AG04450 (cell line): ENCODE measurements around the gene CHST11. TPM values are rescaled to one million over a fixed set of nuclear protein-coding genes. Genes with fewer than 3 reads are reported as not detected.
"Not testable (repeated sequence)": the region's sequence is repeated elsewhere in the genome, so short reads cannot be mapped to it uniquely, and the experiment has no call there.

Experiments used
- CTCF ChIA-PET: fragments of 300-600, 350-600 bp; formaldehyde crosslinking; extraction: SDS; loops from one replicate; lab custom pipeline; 2022; ENCODE audit warnings: antibody characterized with exemption, inconsistent platforms; lab: Charles Lee
- POLR2A ChIA-PET: fragments of 350-600 bp; formaldehyde crosslinking; extraction: SDS; loops from one replicate; lab custom pipeline; 2021; ENCODE audit warnings: antibody characterized with exemption, inconsistent platforms; lab: Yijun Ruan, JAX
- DNase-seq: peaks from one replicate; pipeline ENCODE4 v3.0.0-alpha.2; 2011; ENCODE audit warnings: low read depth, low spot score
- H3K27ac ChIP-seq: one replicate; pipeline ENCODE4 v1.5.1; 2012; ENCODE audit warnings: low read depth, low read length, control low read depth
- H3K27me3 ChIP-seq: one replicate; pipeline ENCODE4 v1.6.0; 2012; ENCODE audit warnings: low read length; ENCODE audit not compliant: control insufficient read depth, insufficient read depth
- H3K4me3 ChIP-seq: 2 replicates; pipeline ENCODE4 v1.5.1; 2011; ENCODE audit warnings: mild to moderate bottlenecking, low read depth, low read length, control low read depth
- H3K9me3 ChIP-seq: 2 replicates; pipeline ENCODE4 v1.5.1; 2012; ENCODE audit warnings: low read length; ENCODE audit not compliant: control insufficient read depth, insufficient read depth
- CTCF ChIP-seq: IDR thresholded peaks from 2 replicates; pipeline ENCODE4 v1.5.1; 2011; ENCODE audit warnings: low read depth, low read length, control low read depth, inconsistent platforms
- polyA plus RNA-seq: library from polyadenylated mRNA; depleted of rRNA; stranded (reverse); fragments of >200 nt; gene quantifications from 2 replicates; pipeline ENCODE4 v1.2.3, GENCODE V29; 2011

CHST11 gene
- polyA plus RNA-seq, 1 experiment: 2.7 TPM

- ChIA-PET POLR2A (no interaction called here), CTCF (interaction anchor here (1.5 kb wide), 1 partner anchor 227 kb away, joined by 5 read pairs; no protein-coding TSS in a partner anchor)
- DNase-seq: no peak
- H3K27ac ChIP-seq: no peak overlapping the region
- no peaks in the 10 kb centered on the region for H3K27me3 ChIP-seq
- H3K9me3 ChIP-seq: no peaks in the 10 kb centered on the region
- no peak for TF ChIP-seq CTCF
- no peak overlapping the region for H3K4me3 ChIP-seq
These were observed 152.2 kb downstream of the CHST11 start for GRCh38 chr12:104608998-104609397.

GRCh38 chr12:104609445-104609844 is 152.7 kb downstream of the CHST11 start:
- no peak for TF ChIP-seq CTCF
- H3K27me3 ChIP-seq: no peaks in the 10 kb centered on the region
- H3K9me3 ChIP-seq: no peaks in the 10 kb centered on the region
- no peak for DNase-seq
- POLR2A ChIA-PET: no interaction called here
- CTCF ChIA-PET: interaction anchor here (1.5 kb wide), 1 partner anchor 228 kb away, joined by 5 read pairs; no protein-coding TSS in a partner anchor
- H3K27ac ChIP-seq: no peak overlapping the region
- H3K4me3 ChIP-seq: no peak overlapping the region

- Histone ChIP-seq H3K9me3 (no peaks in the 10 kb centered on the region), H3K4me3 (no peak overlapping the region), H3K27me3 (no peaks in the 10 kb centered on the region), H3K27ac (no peak overlapping the region)
- ChIA-PET POLR2A (no interaction called here), CTCF (interaction anchor here (1.5 kb wide), 1 partner anchor 229 kb away, joined by 5 read pairs; no protein-coding TSS in a partner anchor)
- DNase-seq: no peak
- TF ChIP-seq CTCF: no peak
These were observed 153.9 kb downstream of the CHST11 start for GRCh38 chr12:104610513-104611235.

- no peak for TF ChIP-seq CTCF
- Histone ChIP-seq H3K4me3 (no peak overlapping the region), H3K9me3 (no peaks in the 10 kb centered on the region), H3K27me3 (no peaks in the 10 kb centered on the region), H3K27ac (no peak overlapping the region)
- POLR2A ChIA-PET: no interaction called here
- no peak for DNase-seq
- CTCF ChIA-PET: no interaction called here
These were observed 154.9 kb downstream of the CHST11 start for GRCh38 chr12:104611671-104612070.

- H3K4me3 ChIP-seq, POLR2A ChIA-PET, DNase-seq, H3K9me3 ChIP-seq, H3K27me3 ChIP-seq, H3K27ac ChIP-seq, CTCF ChIA-PET: not testable (repeated sequence)
These were observed 156.6 kb downstream of the CHST11 start for GRCh38 chr12:104613372-104613771.
